HG02870 (cell line): Measurements from ENCODE around the gene VPS45.

Source experiments
- ATAC-seq: cut with Tn5 transposase; IDR thresholded peaks from one replicate; pipeline ENCODE4 v1.9.1; 2021; ENCODE audit warnings: mild to moderate bottlenecking, moderate library complexity; ENCODE audit not compliant: unreplicated experiment

Gene VPS45

GRCh38 chr1:150155413-150156071 lies 88.0 kb downstream of the VPS45 start:
- ATAC-seq: no peak

GRCh38 chr1:150156868-150157603 lies 89.5 kb downstream of the VPS45 start:
- ATAC-seq: no peak

- ATAC-seq: no peak
These were observed 92.0 kb downstream of the VPS45 start for GRCh38 chr1:150159550-150159949.

GRCh38 chr1:150160964-150161621 lies 93.5 kb downstream of the VPS45 start:
- ATAC-seq: no peak

GRCh38 chr1:150161747-150162581 lies 94.4 kb downstream of the VPS45 start:
- ATAC-seq: no peak

- ATAC-seq: no peak
These were observed 94.9 kb downstream of the VPS45 start for GRCh38 chr1:150162582-150162861.

- peak; percentile 35 for ATAC-seq
These were observed 95.5 kb downstream of the VPS45 start for GRCh38 chr1:150162862-150163706.

GRCh38 chr1:150164224-150164623 lies 96.6 kb downstream of the VPS45 start:
- no peak for ATAC-seq

GRCh38 chr1:150164779-150165178 lies 97.2 kb downstream of the VPS45 start:
- no peak for ATAC-seq

GRCh38 chr1:150165622-150166612 lies 98.3 kb downstream of the VPS45 start:
- ATAC-seq: no peak

- ATAC-seq: no peak
These were observed 101.5 kb downstream of the VPS45 start for GRCh38 chr1:150168960-150169601.

- no peak for ATAC-seq
These were observed 104.2 kb downstream of the VPS45 start for GRCh38 chr1:150171801-150172200.

- ATAC-seq: no peak
These were observed 105.6 kb downstream of the VPS45 start for GRCh38 chr1:150173141-150173585.

GRCh38 chr1:150176593-150176992 lies 109.0 kb downstream of the VPS45 start:
- no peak for ATAC-seq

GRCh38 chr1:150178548-150178947 lies 111.0 kb downstream of the VPS45 start:
- no peak for ATAC-seq

GRCh38 chr1:150179867-150180266 lies 112.3 kb downstream of the VPS45 start:
- ATAC-seq: no peak

GRCh38 chr1:150180474-150180873 lies 112.9 kb downstream of the VPS45 start:
- no peak for ATAC-seq

GRCh38 chr1:150182247-150182646 lies 114.7 kb downstream of the VPS45 start:
- ATAC-seq: no peak

GRCh38 chr1:150183061-150183460 lies 115.5 kb downstream of the VPS45 start:
- ATAC-seq: no peak
